Measurements from ENCODE around the gene TRMT10B.
"Not testable (repeated sequence)": the region's sequence is repeated elsewhere in the genome, so short reads cannot be mapped to it uniquely, and the experiment has no call there.

The TRMT10B gene

DNA sequence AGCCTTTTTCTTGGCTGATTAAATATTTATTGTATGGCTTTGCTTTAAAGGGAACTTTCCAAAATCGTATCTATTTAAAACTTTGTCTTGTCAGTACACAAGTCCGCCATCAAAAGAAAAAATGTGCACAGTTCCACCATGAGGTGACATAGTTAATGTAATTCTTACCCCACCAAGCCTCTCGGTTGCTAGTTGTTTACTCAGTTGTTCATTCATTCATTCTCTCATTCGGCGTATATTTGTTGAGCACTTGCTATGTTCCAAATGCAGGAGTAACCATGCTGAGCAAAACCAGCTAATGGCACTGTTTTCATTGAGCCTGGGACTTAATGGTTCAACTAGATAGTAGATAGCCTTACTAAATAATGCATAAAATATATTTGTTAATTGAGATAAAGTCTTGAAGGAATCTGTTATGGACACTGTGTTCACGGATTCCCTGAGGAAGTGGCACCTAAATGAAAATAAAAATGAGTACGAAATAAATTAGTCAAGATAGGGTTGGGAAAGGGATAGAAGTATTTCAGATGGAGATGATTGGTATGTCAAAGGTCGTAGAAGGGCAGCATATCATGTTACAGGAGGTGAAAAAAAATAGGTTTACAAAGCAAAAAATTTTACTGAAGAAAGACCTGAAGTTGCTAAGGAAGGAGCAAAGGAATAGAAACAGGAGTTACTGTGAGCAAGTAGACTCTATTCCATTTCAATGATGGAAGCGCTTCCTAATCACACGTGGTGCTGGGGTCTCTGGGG lies 48.5 kb downstream of the TRMT10B start:
- no peak for DNase-seq

- DNase-seq = no peak
Observed at GRCh38 chr9:37806271-37806670, 52.7 kb downstream of the TRMT10B start.

DNA sequence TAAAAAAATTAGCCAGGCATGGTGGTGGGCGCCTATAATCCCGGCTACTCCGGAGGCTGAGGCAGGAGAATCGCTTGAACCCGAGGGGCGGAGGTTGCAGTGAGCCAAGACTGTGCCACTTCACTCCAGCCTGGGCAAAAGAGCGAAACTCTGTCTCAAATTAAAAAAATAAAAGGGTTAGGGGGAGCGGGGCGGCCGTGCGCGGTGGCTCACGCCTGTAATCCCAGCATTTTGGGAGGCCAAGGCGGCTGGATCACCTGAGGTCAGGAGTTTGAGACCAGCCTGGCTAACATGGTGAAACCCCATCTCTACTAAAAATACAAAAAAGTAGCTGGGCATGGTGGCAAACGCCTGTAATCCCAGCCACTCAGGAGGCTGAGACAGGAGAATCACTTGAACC lies 56.1 kb downstream of the TRMT10B start:
- DNase-seq = not testable (repeated sequence)

- no peak for DNase-seq
Observed at GRCh38 chr9:37811906-37812476, 58.4 kb downstream of the TRMT10B start.

DNA sequence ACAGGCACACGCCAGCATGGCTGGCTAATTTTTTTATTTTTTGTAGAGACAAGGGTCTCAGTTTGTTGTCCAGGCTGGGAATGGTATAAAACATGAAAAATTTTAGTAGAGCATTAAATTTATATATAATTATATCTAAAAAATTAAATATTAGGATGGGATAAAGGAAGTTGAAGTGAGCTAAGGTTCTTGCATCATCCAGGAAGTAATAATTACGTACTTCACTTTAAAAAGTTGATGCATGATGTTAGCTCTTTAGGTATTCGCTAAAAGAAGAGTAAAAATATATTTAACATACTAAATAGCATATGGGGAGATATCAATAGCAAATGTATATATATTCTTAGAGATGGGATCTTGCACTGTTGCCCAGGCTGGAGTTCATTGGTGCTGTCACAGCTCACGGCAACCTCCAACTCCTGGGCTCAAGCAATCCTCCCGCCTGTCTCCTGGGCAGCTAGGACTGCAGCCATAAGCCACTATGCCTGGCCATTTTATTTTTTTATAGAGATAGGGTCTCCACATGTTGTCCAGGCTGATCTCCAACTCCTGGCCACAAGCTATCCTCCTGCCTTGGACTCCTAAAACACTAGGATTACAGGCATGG lies 59.3 kb downstream of the TRMT10B start:
- no peak for DNase-seq

DNA sequence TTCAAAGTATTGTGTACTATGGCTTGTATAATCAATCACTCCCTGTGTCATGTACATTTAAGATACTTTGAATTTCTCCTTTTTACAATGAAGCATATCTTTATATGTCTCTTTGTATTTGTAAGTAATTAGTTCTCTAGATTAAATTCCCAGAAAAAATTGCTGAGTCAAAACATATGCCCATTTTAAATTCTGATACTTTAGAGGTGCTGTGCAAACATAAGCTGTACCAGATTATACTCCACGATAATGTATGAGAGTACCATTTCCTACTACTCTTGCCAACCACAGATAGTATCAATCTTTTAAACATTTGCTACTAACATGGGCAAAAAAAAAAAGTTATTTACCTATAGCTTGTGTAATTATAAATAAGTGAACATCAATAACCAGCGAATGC lies 65.2 kb downstream of the TRMT10B start:
- DNase-seq = no peak

GRCh38 chr9:37820142-37820541 lies 66.5 kb downstream of the TRMT10B start:
- DNase-seq = no peak

DNA sequence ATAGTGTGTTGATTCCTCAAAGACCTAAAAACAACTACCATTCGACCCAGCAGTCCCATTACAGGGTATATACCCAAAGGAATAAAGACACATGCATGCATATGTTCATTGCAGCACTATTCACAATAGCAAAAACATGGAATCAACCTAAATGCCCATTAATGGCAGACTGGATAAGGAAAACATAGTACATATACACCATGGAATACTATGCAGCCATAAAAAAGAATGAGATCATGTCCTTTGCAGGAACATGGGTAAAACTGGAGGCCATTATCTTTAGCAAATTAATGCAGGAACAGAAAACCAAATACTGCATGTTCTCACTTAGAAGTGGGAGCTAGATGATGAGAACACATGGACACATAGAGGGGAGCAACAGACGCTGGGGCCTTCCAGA lies 71.6 kb downstream of the TRMT10B start:
- not testable (repeated sequence) for DNase-seq

GRCh38 chr9:37827483-37828165 lies 74.0 kb downstream of the TRMT10B start:
- DNase-seq = no peak
